ENCODE results near the gene SIM2. TPM values are rescaled to one million over a fixed set of nuclear protein-coding genes. Genes with fewer than 3 reads are reported as not detected.

The SIM2 gene
- total and polyA plus RNA-seq, 2 experiments from 2014 or later = 0.16 to 0.49 TPM

DNA sequence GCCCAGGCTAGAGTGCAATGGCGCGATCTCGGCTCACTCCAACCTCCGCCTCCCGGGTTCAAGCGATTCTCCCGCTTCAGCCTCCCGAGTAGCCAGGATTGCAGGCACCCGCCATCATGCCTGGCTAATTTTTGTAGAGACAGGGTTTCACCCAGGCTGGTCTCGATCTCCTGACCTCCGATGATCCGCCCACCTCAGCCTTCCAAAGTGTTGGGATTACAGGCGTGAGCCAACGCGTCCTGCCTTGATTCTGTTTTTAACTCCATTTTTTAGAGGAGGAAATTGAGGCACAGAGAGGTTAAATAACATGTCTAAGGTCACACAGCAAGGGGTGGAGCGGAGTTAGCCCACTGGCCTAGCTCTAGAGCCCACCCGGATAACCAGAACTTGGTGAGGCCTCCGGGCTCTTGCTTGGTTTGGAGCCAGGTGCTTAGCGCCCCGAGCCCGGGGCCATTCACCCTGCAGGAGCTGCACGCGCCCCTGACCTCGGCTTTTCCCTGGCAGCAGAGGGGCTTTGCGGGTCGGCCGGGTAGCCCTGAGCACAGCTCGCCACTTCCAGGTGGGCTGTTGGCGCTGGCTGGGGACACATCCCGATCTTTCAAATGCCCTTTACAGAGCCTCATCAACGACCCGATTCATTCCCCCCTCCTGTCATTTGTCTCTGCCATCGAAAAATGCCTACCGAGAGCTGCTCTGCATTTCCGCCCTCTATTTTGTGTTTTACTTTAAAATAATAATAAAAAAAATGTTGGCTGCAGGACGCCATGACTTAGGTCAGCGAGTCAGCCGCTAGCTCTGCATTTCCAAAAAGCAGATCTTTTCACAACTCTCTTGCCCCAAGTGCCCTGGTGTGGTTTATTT is 11.2 kb downstream of the SIM2 start:
- Histone ChIP-seq H3K27ac (ENCODE audit: low read depth) (no peak overlapping the region), H3K4me1 (ENCODE audit: insufficient read depth) (peaks cover 67% of the 10 kb centered on the region), H3K27me3 (ENCODE audit: insufficient read depth) (peaks cover 92% of the 10 kb centered on the region), H3K79me2 (replicated peaks; ENCODE audit: insufficient read depth) (no peaks in the 10 kb centered on the region), H3F3A (replicated peaks; ENCODE audit: low read depth) (peaks cover 23% of the 10 kb centered on the region), H3K9me2 (ENCODE audit: insufficient read depth) (no peaks in the 10 kb centered on the region), H3K4me3 (peak overlapping the region; percentile 53), H4K20me1 (replicated peaks; ENCODE audit: insufficient read depth) (no peaks in the 10 kb centered on the region; the same call in 1 of the 2 replicates), H3K36me3 (ENCODE audit: insufficient read depth) (no peaks in the 10 kb centered on the region), H3K4me2 (peak overlapping the region; percentile 78), H2AFZ (peak overlapping the region; percentile 64)
- H3K4me3 Mint-ChIP-seq = peak overlapping the region; percentile 65
- H3K4me1 Mint-ChIP-seq = peaks cover 60% of the 10 kb centered on the region
- H3K27ac Mint-ChIP-seq = no peak overlapping the region
- peaks cover 2% of the 10 kb centered on the region; the same call in 1 of the 3 replicates for H3K9me3 Mint-ChIP-seq
- H3K36me3 Mint-ChIP-seq (ENCODE audit: low read depth) = no peaks in the 10 kb centered on the region; the same call in 2 of the 3 replicates
- DNase-seq (ENCODE audit: low spot score) = peak; percentile 69
- ATAC-seq = peak; percentile 19
- TF ChIP-seq POLR2AphosphoS5 (IDR thresholded peaks at IDR 0.05; ENCODE audit: low read depth) (no peak), NANOG (IDR thresholded peaks at IDR 0.05; ENCODE audit: borderline replicate concordance) (no peak), EZH2 (IDR thresholded peaks at IDR 0.05; ENCODE audit: low read depth, unreplicated experiment) (peak; percentile 77), ZNF331 (CRISPR knock-in tag; IDR thresholded peaks at IDR 0.05; ENCODE audit: low read depth) (no peak)
- peaks cover 65% of the 10 kb centered on the region for H3K27me3 Mint-ChIP-seq (ENCODE audit: insufficient read depth, low read depth, poor library complexity)

- H3K27me3 Mint-ChIP-seq (ENCODE audit: insufficient read depth, low read depth, poor library complexity) = peaks cover 59% of the 10 kb centered on the region
- no peaks in the 10 kb centered on the region; the same call in 1 of the 2 replicates for H4K20me1 ChIP-seq (replicated peaks; ENCODE audit: insufficient read depth)
- H3K79me2 ChIP-seq (replicated peaks; ENCODE audit: insufficient read depth) = no peaks in the 10 kb centered on the region
- H3K27ac Mint-ChIP-seq = no peak overlapping the region
- peak overlapping the region; percentile 53 for H3K4me3 ChIP-seq
- H3K9me2 ChIP-seq (ENCODE audit: insufficient read depth) = no peaks in the 10 kb centered on the region
- peaks cover 2% of the 10 kb centered on the region; the same call in 1 of the 3 replicates for H3K9me3 Mint-ChIP-seq
- H3K4me1 Mint-ChIP-seq = peaks cover 55% of the 10 kb centered on the region
- peak; percentile 54 for DNase-seq (ENCODE audit: low spot score)
- peak overlapping the region; percentile 65 for H3K4me3 Mint-ChIP-seq
- H3K36me3 ChIP-seq (ENCODE audit: insufficient read depth) = no peaks in the 10 kb centered on the region
- H3K4me1 ChIP-seq (ENCODE audit: insufficient read depth) = peaks cover 61% of the 10 kb centered on the region
- no peak overlapping the region for H3K27ac ChIP-seq (ENCODE audit: low read depth)
- H3F3A ChIP-seq (replicated peaks; ENCODE audit: low read depth) = peaks cover 17% of the 10 kb centered on the region
- ATAC-seq = peak; percentile 14
- peak overlapping the region; percentile 64 for H2AFZ ChIP-seq
- peak overlapping the region; percentile 78 for H3K4me2 ChIP-seq
- H3K36me3 Mint-ChIP-seq (ENCODE audit: low read depth) = no peaks in the 10 kb centered on the region; the same call in 2 of the 3 replicates
- H3K27me3 ChIP-seq (ENCODE audit: insufficient read depth) = peaks cover 87% of the 10 kb centered on the region
- no peak for TF ChIP-seq JUNB (IDR thresholded peaks at IDR 0.05; ENCODE audit: unreplicated experiment)
- TF ChIP-seq, protein P1, sequence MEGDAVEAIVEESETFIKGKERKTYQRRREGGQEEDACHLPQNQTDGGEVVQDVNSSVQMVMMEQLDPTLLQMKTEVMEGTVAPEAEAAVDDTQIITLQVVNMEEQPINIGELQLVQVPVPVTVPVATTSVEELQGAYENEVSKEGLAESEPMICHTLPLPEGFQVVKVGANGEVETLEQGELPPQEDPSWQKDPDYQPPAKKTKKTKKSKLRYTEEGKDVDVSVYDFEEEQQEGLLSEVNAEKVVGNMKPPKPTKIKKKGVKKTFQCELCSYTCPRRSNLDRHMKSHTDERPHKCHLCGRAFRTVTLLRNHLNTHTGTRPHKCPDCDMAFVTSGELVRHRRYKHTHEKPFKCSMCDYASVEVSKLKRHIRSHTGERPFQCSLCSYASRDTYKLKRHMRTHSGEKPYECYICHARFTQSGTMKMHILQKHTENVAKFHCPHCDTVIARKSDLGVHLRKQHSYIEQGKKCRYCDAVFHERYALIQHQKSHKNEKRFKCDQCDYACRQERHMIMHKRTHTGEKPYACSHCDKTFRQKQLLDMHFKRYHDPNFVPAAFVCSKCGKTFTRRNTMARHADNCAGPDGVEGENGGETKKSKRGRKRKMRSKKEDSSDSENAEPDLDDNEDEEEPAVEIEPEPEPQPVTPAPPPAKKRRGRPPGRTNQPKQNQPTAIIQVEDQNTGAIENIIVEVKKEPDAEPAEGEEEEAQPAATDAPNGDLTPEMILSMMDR (conservative IDR thresholded peaks at IDR 0.05; ENCODE audit: low read depth in 2 of 2) = no peak
- no peak for TF ChIP-seq NANOG (IDR thresholded peaks at IDR 0.05; ENCODE audit: borderline replicate concordance)
- TF ChIP-seq EZH2phosphoT487 (IDR thresholded peaks at IDR 0.05; ENCODE audit: unreplicated experiment) = no peak
- no peak for TF ChIP-seq CREB1 (CRISPR knock-in tag; IDR thresholded peaks at IDR 0.05; ENCODE audit: low read depth)
- TF ChIP-seq POLR2AphosphoS5 (IDR thresholded peaks at IDR 0.05; ENCODE audit: low read depth) = no peak
- TF ChIP-seq ZNF114 (CRISPR knock-in tag; IDR thresholded peaks at IDR 0.05) = no peak
- no peak for TF ChIP-seq ZNF331 (CRISPR knock-in tag; IDR thresholded peaks at IDR 0.05; ENCODE audit: low read depth)
- TF ChIP-seq EZH2 (IDR thresholded peaks at IDR 0.05; ENCODE audit: low read depth, unreplicated experiment) = no peak
- TF ChIP-seq STAT1 (IDR thresholded peaks at IDR 0.05; ENCODE audit: unreplicated experiment) = no peak
- TF ChIP-seq, protein P2, sequence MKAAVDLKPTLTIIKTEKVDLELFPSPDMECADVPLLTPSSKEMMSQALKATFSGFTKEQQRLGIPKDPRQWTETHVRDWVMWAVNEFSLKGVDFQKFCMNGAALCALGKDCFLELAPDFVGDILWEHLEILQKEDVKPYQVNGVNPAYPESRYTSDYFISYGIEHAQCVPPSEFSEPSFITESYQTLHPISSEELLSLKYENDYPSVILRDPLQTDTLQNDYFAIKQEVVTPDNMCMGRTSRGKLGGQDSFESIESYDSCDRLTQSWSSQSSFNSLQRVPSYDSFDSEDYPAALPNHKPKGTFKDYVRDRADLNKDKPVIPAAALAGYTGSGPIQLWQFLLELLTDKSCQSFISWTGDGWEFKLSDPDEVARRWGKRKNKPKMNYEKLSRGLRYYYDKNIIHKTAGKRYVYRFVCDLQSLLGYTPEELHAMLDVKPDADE (IDR thresholded peaks at IDR 0.05) = no peak
- no peak for TF ChIP-seq REST (IDR thresholded peaks at IDR 0.05; ENCODE audit: unreplicated experiment)
Measured at GRCh38 chr21:36710729-36711048, 11.8 kb downstream of the SIM2 start.
